Pancreas (tissue), 10 donors: ENCODE measurements around the gene LMOD1. TPM values are rescaled to one million over a fixed set of nuclear protein-coding genes. Genes with fewer than 3 reads are reported as not detected.
A peak's percentile ranks its signal among the peaks of the same experiment; 100 is the strongest.

Experiments
- ATAC-seq, 4 donors: fragments of 200-7000 bp; cut with Tn5 transposase; one replicate each; pipeline versions ENCODE4 v1.8.0 to v1.9.1; 2020; ENCODE audit warnings: mild to moderate bottlenecking in 4 of 4, moderate library complexity in 4 of 4
- DNase-seq, 6 donors: peaks; one replicate each; pipeline ENCODE4 v3.0.0-alpha.2; 2020
- FAIRE-seq: peaks from 2 replicates; lab custom pipeline; 2012; peaks lifted over from hg19 to GRCh38; lab: Jason Lieb, UNC
- H3K27ac ChIP-seq, 4 donors: fragments of 200-600 bp; sonication (generic); 1 replicate in 3 of 4; 2 replicates in 1 of 4; pipeline versions ENCODE4 v1.5.0 to v1.8.0; 2020
- H3K27me3 ChIP-seq, 4 donors: fragments of 200-600 bp; one replicate each; pipeline ENCODE4 v1.8.0; 2021
- H3K36me3 ChIP-seq, 3 donors: fragments of 200-600 bp; sonication (generic) in 1 of 3; one replicate each; pipeline versions ENCODE4 v1.5.0 to v1.8.0; 2020 to 2021
- H3K4me1 ChIP-seq, 3 donors: fragments of 200-600 bp; one replicate each; pipeline ENCODE4 v1.8.0; 2021
- H3K4me3 ChIP-seq, 4 donors: fragments of 200-600 bp; sonication (generic) in 2 of 4; one replicate each; pipeline versions ENCODE4 v1.5.0 to v1.8.0; 2020 to 2021
- H3K9me3 ChIP-seq, 4 donors: fragments of 200-600 bp; one replicate each; pipeline ENCODE4 v1.8.0; 2021
- WGBS, 2 donors: extraction: QIAGEN DNeasy Blood & Tissue Kit; methylation state at CpG; one replicate each; pipeline ENCODE4 v1.1.7; 2013; 5-methylcytosine and 5-hydroxymethylcytosine counted together
- intact Hi-C, 3 donors: fragments of 100-400 bp; cut with DNase I; formaldehyde crosslinking; loops; one replicate each; pipeline versions ENCODE4 v1.11.1 to v1.14.2; 2022
- polyA plus RNA-seq, 2 donors: library from polyadenylated mRNA; stranded (reverse); fragments of 200-250 nt; gene quantifications; one replicate each; pipeline ENCODE4 v1.2.3, GENCODE V29; 2013
- total RNA-seq, 6 donors: library from RNA; stranded (reverse); fragmentation: NEBNext Ultra II Directional in 4 of 6; extraction: Animal tissue kit (Norgen Biotek cat#: 25700) in 4 of 6; gene quantifications; one replicate each; pipeline versions ENCODE4 v1.2.1 to v1.2.4, GENCODE V29; 2021 to 2023
- TF ChIP-seq, protein P1 (sequence below), 4 donors: fragments of 200-600 bp; sonication (generic) in 3 of 4; IDR thresholded peaks; one replicate each; pipeline versions ENCODE4 v1.5.0 to v1.8.0; 2021; ENCODE audit warnings: antibody characterized with exemption in 4 of 4
- donor health status: healthy with polysubstance abuse.
- donor health status: DM: no; HTN: no; CAD: no; lungs with moderate emphysema.
- donor health status: DM: no; HTN: no; CAD: no.
- donor health status: control.
- donor health status: control.
- donor health status: Bipolar disorder and iron deficiency.
- donor health status: DM: yes; HTN: yes; CAD: no.
- donor health status: DM: no; HTN: no; CAD: no.
- donor health status: DM: no; HTN: no; CAD: no.
- donor health status: DM: yes; HTN: yes; CAD: no.

Gene LMOD1
- total and polyA plus RNA-seq, 8 donors = 0.67 to 13.6 (median 2.1) TPM

DNA sequence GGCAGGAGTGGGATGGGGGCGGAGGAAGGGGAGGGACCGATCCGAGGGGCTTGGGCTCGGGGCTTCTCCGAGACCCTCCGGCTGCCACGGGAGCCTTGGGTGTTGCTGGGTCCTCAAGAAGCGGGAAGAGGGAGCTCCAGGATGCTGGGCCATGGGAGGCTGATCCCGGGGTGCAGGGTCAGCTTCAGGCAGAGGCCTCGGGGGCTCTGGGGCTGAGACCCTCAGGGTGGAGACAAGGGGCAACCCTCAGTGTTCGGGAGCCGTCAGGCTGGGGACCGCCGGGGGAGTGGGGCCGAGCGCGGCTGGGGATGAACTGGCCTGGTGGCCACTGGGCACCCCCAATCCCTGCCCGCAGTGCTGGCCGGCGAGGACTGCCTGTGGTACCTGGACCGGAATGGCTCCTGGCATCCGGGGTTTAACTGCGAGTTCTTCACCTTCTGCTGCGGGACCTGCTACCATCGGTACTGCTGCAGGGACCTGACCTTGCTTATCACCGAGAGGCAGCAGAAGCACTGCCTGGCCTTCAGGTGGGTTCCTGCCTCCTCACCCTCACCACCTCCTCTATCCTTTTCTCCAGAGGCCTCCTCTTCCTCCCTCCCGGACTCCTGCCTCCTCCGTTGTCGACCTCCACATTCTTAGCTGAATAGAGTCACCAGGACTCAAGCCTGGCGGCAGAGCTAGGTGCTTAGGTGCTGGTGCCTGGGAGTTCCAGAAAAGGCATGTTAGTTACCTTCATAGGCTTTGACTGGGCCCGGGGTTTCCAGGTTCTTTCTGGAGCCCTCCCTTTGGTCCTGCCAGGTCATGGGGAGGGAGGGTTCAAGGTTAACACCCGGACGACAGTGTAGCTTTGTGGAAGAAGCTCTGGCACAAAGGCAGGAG lies 57.0 kb downstream of the LMOD1 start:
- intact Hi-C loops = no loop called here

DNA sequence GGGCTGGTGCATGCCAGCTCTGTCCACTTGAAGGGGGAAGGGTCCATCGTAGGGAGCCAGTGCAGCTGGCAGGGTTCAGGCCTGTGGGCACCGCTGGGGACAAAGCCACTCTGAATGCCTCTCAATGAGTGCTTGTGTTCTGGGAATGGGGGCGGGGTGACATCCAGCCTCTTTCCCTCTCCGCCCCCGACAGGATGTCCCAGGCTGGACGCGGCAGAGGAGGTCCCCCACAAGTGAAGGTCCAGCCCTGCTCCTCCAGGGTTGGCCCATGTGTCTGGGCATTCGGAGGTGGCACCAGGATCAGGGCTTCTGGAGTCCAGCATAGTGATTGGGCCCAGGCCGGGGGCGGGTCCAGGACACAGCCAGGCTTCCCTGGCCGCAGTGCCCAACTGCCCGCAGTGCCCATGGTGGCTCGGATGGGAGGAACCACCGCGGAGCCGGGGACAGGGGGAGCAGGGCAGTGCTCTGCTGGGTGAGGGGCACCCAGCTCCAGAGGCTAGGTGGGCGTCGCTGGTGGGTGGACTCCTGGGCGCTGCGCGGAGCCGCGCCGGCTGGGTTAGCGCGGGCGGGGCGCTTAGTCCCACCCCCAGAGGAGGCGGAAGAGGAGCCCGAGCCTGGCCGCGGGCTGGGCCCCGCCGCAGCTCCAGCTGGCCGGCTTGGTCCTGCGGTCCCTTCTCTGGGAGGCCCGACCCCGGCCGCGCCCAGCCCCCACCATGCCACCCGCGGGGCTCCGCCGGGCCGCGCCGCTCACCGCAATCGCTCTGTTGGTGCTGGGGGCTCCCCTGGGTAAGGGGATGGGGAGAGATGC lies 57.9 kb downstream of the LMOD1 start, which contains the start of gene SHISA4:
Gene SHISA4 (plus strand): TSS at position 617 of the 808 bp plus-strand sequence. CDS start 97 bp downstream, at position 714.
- H3K36me3 ChIP-seq = no peaks in the 10 kb centered on the region
- no peaks in the 10 kb centered on the region for H3K27me3 ChIP-seq
- DNase-seq (peak; percentile 76 to 94 (median 82)), ATAC-seq (peak; percentile 90 to 93 (median 92)), FAIRE-seq (no peak)
- H3K27ac ChIP-seq = peak within 1 kb of the TSS in 2 of 4 donors; percentile 3 to 39
- intact Hi-C loops = no loop called here
- peak within 1 kb of the TSS; percentile 54 to 75 (median 64) for H3K4me3 ChIP-seq
- H3K9me3 ChIP-seq = no peaks in the 10 kb centered on the region
- peaks cover 0 to 6% (median 4%) of the 10 kb centered on the region in 3 donors for H3K4me1 ChIP-seq
- TF ChIP-seq, protein P1, sequence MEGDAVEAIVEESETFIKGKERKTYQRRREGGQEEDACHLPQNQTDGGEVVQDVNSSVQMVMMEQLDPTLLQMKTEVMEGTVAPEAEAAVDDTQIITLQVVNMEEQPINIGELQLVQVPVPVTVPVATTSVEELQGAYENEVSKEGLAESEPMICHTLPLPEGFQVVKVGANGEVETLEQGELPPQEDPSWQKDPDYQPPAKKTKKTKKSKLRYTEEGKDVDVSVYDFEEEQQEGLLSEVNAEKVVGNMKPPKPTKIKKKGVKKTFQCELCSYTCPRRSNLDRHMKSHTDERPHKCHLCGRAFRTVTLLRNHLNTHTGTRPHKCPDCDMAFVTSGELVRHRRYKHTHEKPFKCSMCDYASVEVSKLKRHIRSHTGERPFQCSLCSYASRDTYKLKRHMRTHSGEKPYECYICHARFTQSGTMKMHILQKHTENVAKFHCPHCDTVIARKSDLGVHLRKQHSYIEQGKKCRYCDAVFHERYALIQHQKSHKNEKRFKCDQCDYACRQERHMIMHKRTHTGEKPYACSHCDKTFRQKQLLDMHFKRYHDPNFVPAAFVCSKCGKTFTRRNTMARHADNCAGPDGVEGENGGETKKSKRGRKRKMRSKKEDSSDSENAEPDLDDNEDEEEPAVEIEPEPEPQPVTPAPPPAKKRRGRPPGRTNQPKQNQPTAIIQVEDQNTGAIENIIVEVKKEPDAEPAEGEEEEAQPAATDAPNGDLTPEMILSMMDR (IDR thresholded peaks at IDR 0.05) = no peak
- whole genome bisulfite sequencing, 2 donors = 1 to 5% methylated on average over 36 to 49 of the region's 49 CpGs

More for the DNA sequence above, 57.0 kb downstream of the LMOD1 start:
- no peak for FAIRE-seq
- Histone ChIP-seq H3K27me3 (no peaks in the 10 kb centered on the region), H3K9me3 (no peaks in the 10 kb centered on the region), H3K36me3 (no peaks in the 10 kb centered on the region), H3K4me1 (no peaks in the 10 kb centered on the region), H3K27ac (no peak overlapping the region), H3K4me3 (peak overlapping the region; percentile 54 to 75 (median 64))
- TF ChIP-seq, protein P1 (IDR thresholded peaks at IDR 0.05) = no peak
- WGBS, 2 donors = 26 to 32% methylated on average over 32 to 33 of the region's 33 CpGs
- DNase-seq = peak in 2 of 6 donors; percentile 34 to 59
- ATAC-seq = no peak

DNA sequence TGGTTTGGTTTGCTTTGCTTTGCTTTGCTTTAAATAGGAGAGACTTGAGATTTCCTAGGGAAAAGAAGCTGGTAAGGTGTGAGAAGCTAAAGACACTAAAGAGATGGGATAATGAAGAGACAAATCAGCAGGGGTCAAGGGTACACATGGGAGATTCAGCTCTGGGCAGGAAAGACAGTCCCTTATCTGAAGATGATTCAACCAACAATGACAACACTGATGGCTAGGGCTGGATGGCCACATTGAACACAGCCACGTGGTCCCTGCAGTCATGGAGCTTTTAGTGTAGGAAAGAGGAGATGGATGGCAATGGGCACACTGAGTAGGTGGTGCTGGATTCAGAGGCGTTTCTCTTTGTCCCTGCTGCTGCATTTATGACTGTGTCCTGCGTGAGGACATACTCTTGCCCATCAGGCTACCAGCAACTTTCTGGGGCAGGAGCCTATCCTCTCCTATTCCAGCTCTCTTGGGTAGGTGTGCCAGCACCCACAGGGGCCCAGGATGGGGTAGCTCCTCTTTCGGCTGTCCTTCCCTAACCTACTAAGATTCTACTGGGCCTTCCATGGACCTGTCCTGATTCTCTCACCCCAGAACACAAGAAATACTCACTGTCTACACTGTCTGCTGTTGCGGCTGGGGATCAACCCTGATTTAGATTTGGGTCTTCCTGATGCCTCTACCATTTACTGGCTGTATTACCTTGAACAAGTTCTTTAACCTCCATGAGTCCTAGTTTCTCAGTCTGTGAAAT lies 59.1 kb downstream of the LMOD1 start:
- no peaks in the 10 kb centered on the region for H3K36me3 ChIP-seq
- peak in 1 of 6 donors; percentile 25 for DNase-seq
- 62 to 67% methylated on average over 5 of the region's 5 CpGs for WGBS, 2 donors

More for the DNA sequence above, 59.1 kb downstream of the LMOD1 start:
- Histone ChIP-seq H3K4me1 (peaks cover 0 to 8% (median 4%) of the 10 kb centered on the region in 3 donors), H3K4me3 (no peak overlapping the region), H3K9me3 (no peaks in the 10 kb centered on the region), H3K27ac (no peak overlapping the region), H3K27me3 (no peaks in the 10 kb centered on the region)
- ATAC-seq = no peak
- TF ChIP-seq, protein P1 (IDR thresholded peaks at IDR 0.05) = no peak
- no peak for FAIRE-seq
- intact Hi-C loops = no loop called here
